Thoracic aorta endothelial cell (primary cell): Measurements from ENCODE around the gene PRELID3B. TPM values are rescaled to one million over a fixed set of nuclear protein-coding genes. Genes with fewer than 3 reads are reported as not detected.

ENCODE experiments used
- total RNA-seq: library from RNA; depleted of rRNA; stranded (reverse); fragments of >200 nt; gene quantifications from 2 replicates; pipeline ENCODE4 v1.2.3, GENCODE V29; 2012

PRELID3B gene
- total RNA-seq = 78.5 and 86.7 TPM in 2 replicates

GRCh38 chr20:59042151-59042795 is at the start of gene PRELID3B:
Gene PRELID3B, minus strand, starts transcription at chr20:59042786. Its CDS starts 56 bp downstream, at chr20:59042730.

GRCh38 chr20:59032023-59032712 is 10.4 kb downstream of the PRELID3B start, which contains the start of gene ATP5F1E:
Gene ATP5F1E, minus strand, starts transcription at chr20:59032335. Its CDS starts 84 bp downstream, at chr20:59032251.

GRCh38 chr20:59019217-59019616 is 23.4 kb downstream of the PRELID3B start, which contains the start of gene TUBB1:
Gene TUBB1, plus strand, starts transcription at chr20:59019429. Its CDS starts 94 bp downstream, at chr20:59019523.

GRCh38 chr20:59006864-59007664 is 35.5 kb downstream of the PRELID3B start, which contains the start of gene CTSZ:
Gene CTSZ, minus strand, starts transcription at chr20:59007254. Its CDS starts 126 bp downstream, at chr20:59007128.

Other genes starting within 250 kb of the PRELID3B start
- gene GNAS-AS1, start 191.9 kb downstream of the PRELID3B start, total RNA-seq = 0.57 and 0.66 TPM in 2 replicates
- 454 and 494 TPM in 2 replicates for gene GNAS, start 190.1 kb downstream of the PRELID3B start, total RNA-seq
- 63.0 and 69.4 TPM in 2 replicates for gene NELFCD, start 61.5 kb downstream of the PRELID3B start, total RNA-seq
- 136 and 143 TPM in 2 replicates for gene CTSZ, start 35.5 kb downstream of the PRELID3B start, total RNA-seq
- gene TUBB1, start 23.4 kb downstream of the PRELID3B start, total RNA-seq = not detected in 2 replicates
- gene ATP5F1E, start 10.5 kb downstream of the PRELID3B start, total RNA-seq = 20.2 and 32.3 TPM in 2 replicates
- not detected in 2 replicates for gene ZNF831, start 121.0 kb upstream of the PRELID3B start, total RNA-seq